ENCODE measurements around the gene HNRNPM.
A peak's percentile ranks its signal among the peaks of the same experiment; 100 is the strongest.
"Not testable (repeated sequence)": the region's sequence is repeated elsewhere in the genome, so short reads cannot be mapped to it uniquely, and the experiment has no call there.

The HNRNPM gene

DNA sequence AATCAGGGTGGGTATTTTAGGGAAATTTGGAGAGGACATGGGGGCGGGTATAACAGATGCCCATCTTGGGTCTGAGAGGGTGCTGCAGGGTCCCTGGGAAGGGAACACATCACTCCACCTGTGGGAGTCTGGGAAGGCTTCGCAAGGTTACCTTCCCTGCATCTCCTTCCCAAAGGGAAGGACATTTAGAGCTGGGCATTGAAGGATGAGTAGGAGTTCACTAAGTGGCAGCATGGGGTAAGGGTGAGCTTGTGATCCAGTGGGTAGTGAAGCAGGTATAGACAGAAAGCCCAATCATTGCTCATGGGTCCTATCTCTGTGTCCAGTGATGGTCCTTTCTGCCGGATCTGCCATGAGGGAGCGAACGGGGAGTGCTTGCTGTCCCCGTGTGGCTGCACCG, 18.5 kb upstream of the HNRNPM start:
- no peak for DNase-seq

DNA sequence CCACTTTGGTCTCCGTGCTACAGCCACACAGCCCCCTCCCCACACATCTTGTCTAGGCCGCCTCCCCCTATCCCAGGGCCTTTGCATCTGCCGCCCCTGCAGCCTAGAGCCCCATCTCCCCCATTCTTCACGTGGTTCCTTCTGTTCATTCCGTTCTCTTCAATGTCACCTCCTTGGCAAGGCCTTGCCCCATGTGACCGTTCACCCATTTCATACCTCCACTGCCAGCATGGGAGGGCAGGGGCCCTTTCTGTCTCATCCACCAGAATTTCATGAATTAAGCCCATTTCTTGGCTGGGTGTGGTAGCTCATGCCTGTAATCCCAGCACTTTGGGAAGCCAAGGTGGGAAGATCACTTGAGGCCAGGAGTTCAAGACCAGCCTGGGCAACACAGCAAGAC, 15.7 kb upstream of the HNRNPM start:
- no peak for DNase-seq

- no peak for DNase-seq
Observed at GRCh38 chr19:8429826-8430225, 14.9 kb upstream of the HNRNPM start.

DNA sequence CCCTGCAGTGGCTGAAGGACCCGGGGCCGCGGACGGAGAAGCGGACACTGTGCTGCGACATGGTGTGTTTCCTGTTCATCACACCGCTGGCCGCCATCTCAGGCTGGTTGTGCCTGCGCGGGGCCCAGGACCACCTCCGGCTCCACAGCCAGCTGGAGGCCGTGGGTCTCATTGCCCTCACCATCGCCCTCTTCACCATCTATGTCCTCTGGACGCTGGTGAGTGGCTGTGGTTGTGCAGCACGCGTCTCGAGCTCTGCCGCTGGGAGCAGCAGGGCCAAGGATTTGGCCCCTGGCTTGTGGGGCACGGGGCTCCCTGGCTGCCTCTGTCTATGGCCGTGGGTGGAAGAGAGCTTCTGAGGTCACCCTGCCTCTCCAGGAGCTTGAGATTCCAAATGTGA, 14.1 kb upstream of the HNRNPM start:
- no peak for DNase-seq

- no peak for DNase-seq
Observed at GRCh38 chr19:8438236-8438635, 6.5 kb upstream of the HNRNPM start.

- DNase-seq: no peak
Observed at GRCh38 chr19:8441725-8442544, 2.8 kb upstream of the HNRNPM start.

- DNase-seq: not testable (repeated sequence)
Observed at GRCh38 chr19:8444140-8444676, 567 bp upstream of the HNRNPM start.

- DNase-seq: peak; percentile 25
Observed at GRCh38 chr19:8445488-8446001, 770 bp downstream of the HNRNPM start.

DNA sequence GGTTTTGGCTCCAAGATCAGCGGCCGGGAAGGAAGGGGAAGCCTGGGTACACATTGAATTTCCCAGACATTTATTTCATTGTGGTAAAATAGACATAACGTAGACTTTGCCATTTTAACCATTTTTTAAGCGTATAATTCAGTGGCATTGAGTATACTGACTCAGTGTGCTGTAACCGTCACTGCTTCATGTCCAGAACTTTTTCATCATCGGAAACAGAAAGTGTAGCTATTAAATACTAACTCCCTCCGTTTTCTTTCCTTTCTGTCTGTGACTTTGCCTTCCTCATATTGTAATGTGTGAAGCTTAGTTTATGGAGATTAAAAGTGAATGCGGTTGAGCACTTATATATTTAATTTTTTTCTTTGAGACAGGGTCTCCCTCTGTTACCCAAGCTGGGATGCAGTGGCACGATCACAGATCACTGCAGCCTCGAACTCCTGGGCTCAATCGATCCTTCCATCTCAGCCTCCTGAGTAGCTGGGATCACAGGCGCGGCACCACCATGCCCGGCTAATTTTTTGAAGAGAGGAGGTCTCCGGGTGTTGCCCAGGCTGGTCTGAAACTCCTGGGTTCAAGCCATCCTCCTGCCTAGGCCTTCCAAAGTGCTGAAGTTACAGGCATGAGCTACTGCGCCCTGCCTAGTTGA, 1.4 kb downstream of the HNRNPM start:
- no peak for DNase-seq

DNA sequence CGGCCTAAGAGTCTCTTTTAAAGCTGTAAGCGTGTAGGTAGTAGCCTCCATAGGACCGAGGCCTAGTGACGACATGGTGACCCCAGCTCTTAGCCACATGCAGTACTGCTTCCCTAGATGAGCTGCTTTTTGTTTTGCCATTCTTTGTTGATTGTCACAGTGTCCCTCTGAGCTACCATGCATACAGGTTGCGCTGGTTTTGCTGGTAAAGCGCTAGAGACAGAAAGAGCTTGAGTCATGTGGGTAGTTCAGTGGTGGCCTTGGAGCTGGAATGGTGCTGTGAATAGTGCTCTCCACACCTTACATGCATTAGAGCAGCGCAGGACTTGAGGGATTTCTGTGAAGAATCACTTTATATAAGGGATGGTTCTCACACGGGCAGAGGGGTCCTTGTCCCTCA, 5.1 kb downstream of the HNRNPM start:
- DNase-seq: no peak

DNA sequence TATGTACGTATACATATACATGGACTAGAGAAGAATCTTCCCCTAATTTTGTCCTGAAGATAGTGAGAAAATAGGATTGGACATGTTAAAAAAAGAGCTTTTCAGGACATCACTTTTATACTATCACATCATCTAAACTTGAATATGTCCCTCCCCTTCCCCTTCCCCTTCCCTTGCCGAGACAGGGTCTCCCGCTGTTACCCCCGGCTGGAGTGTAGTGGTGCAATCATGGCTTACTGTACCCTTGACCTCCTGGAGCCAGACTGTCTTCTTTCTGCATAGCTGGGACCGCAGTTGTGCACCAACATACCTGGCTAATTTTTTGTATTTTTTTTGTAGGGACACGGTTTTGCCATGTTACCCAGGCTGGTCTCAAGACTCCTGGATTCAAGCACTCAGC, 6.6 kb downstream of the HNRNPM start:
- no peak for DNase-seq

DNA sequence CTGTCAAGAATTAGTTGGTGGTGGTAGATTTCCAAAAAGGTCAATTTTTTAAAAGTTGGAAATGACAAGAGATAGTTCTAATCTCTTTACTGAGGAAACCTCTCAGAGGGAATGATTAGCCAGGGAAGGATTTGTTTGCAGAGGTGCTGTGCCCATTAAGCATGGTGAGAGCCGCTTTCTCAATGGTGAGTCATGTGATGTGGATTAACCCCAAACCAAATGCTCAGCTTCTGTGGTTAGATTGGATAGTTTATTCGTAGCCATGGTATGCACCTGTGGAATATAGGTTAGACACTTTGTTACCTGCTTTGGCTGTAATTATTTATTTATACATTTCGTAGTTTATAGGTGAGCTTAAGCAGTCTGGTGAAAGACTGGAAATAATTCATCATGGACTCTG, 7.1 kb downstream of the HNRNPM start:
- DNase-seq: no peak

- DNase-seq: no peak
Observed at GRCh38 chr19:8452446-8453123, 7.8 kb downstream of the HNRNPM start.

- no peak for DNase-seq
Observed at GRCh38 chr19:8453616-8454015, 8.8 kb downstream of the HNRNPM start.

GRCh38 chr19:8454218-8454617, 9.4 kb downstream of the HNRNPM start:
- no peak for DNase-seq

GRCh38 chr19:8455018-8455417, 10.2 kb downstream of the HNRNPM start:
- no peak for DNase-seq

DNA sequence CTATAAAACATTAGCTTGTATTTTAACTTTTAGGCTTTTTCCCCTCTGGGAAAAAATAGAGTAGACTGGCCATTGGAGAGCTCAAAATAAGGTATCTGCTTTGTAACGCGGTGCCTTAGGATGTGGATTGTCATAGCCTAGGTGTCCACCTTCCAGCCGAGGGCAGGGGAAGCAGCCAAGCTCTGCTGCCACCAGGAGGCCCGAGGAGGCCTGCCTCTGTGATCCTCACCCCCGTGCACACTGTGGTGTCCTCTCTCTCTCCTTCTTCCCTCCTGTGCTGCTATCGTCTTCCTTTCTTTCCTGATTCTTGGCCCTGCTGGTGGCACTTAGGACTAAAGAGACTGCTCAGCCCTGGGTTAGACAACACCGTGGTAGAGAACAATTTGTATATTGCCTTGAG, 11.3 kb downstream of the HNRNPM start:
- DNase-seq: no peak

DNA sequence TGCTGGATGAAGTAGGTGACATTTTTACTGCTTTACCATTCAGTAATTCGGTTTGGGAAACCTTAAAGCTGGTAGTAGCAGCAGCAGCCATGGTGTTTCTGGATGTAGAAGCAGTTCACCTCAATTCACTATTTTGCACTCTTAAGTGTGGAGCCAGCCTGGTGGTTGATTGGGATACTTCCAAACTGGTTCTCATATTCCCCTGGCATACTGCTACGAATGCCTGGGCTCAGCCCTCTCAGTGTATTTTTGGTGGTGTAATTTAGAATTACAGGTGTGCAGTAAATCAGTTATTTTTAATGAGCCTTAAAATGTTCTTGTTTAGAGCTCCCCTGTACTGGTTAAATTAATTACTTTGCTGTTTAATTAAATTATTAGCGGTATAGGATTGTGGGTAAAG, 12.4 kb downstream of the HNRNPM start:
- DNase-seq: no peak

- no peak for DNase-seq
Observed at GRCh38 chr19:8457827-8458226, 13.1 kb downstream of the HNRNPM start.

DNA sequence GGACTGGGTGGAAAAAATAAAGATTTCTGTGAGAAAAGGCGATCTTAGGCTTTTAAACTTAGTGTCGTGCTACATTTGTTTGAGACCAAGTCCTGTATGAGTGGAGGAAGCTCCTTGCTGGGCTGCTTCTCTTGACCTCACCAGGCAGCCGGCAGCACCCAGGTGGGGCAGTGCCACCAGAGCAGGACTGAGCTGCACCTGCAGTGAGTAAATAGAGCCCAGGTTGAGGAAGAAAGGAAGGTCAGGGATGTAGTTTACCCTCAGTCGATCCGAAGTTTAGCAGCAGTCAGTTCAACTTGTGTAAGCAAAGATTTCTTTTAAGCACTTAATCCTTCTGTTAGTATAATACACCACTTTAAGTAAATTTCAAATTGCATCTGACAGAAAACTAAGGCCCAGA, 13.6 kb downstream of the HNRNPM start:
- no peak for DNase-seq

DNA sequence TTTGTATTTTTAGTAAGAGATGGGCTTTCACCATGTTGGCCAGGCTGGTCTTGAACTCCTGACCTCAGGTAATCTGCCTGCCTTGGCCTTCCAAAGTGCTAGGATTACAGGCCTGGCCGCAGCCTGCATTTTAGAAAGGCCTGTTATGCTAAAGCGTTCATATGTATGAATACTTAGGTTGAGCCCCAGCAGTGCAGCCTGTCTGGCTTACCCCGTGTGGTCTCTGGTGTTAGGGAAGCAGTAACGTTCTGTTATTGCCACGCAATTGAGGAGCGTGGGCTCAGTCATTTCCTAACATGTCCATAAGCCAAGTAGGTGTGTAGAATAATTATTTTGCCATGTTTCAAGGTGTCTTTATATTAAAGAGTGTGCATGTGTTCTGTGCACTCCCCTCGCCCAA, 14.3 kb downstream of the HNRNPM start:
- no peak for DNase-seq

DNA sequence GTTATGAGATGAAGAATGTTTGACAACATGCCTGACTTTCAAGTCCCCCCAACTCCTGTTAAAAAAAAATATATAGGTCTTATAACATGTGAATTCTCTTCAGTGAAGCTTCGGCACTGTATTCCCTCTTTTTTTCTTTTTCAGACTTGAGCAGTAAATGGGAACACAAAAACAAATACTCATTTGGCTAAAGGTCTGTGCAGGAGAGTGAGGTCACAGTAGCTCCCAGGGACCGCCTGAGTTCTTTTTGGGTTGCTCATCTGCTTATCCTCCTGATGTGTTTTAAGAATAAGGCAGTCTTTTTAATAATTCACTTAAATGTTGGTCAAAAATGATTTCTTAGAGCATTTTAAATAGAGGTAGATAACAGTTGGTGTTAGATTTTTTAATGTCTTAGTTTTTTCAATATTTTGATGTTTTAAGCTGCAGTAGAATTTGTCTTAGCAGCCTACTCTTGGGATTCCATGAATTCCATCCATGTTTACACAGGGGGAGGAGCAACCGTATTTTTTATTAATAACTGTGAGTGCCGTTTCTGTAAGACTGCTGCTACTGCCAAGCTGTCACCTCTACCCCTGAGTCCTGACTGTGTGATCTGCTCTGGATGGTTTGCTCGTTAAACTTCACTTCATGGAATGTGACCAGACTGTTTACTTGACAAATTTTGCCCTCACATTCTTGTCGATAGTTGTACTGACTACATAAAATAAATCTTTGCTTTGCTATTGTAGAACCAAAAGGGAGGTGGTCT, 14.9 kb downstream of the HNRNPM start:
- DNase-seq: no peak
